Astrocyte (in vitro differentiated cells and primary cell): ENCODE data around the gene DARS1. TPM values are rescaled to one million over a fixed set of nuclear protein-coding genes. Genes with fewer than 3 reads are reported as not detected.

Source experiments
- DNase-seq: peaks from one replicate; pipeline ENCODE4 v3.0.0-alpha.2; 2010; ENCODE audit warnings: low read depth
- FAIRE-seq: peaks from 2 replicates; lab custom pipeline; 2011; peaks lifted over from hg19 to GRCh38; lab: Jason Lieb, UNC
- H2AFZ ChIP-seq: 2 replicates; pipeline ENCODE4 v1.6.0; 2012; ENCODE audit warnings: low read depth, low read length, inconsistent platforms
- H3K27ac ChIP-seq: 2 replicates; pipeline ENCODE4 v1.5.1; 2011; ENCODE audit warnings: low read depth, low read length, inconsistent platforms
- H3K27me3 ChIP-seq: 2 replicates; pipeline ENCODE4 v1.6.0; 2011; ENCODE audit warnings: low read length, inconsistent platforms; ENCODE audit not compliant: insufficient read depth
- H3K36me3 ChIP-seq: 2 replicates; pipeline ENCODE4 v1.5.1; 2011; ENCODE audit warnings: low read length, inconsistent platforms; ENCODE audit not compliant: insufficient read depth
- H3K4me1 ChIP-seq: 2 replicates; pipeline ENCODE4 v1.5.1; 2011; ENCODE audit warnings: low read length, inconsistent platforms; ENCODE audit not compliant: insufficient read depth
- H3K4me2 ChIP-seq: 2 replicates; pipeline ENCODE4 v1.6.0; 2012; ENCODE audit warnings: low read length, inconsistent platforms
- H3K4me3 ChIP-seq: 2 replicates; pipeline ENCODE4 v1.5.1; 2011; ENCODE audit warnings: low read depth, mild to moderate bottlenecking, low read length, inconsistent platforms; ENCODE audit not compliant: insufficient read depth
- H3K79me2 ChIP-seq: 2 replicates; pipeline ENCODE4 v1.6.0; 2012; ENCODE audit warnings: mild to moderate bottlenecking, low read length, inconsistent platforms; ENCODE audit not compliant: insufficient read depth
- H3K9ac ChIP-seq: 2 replicates; pipeline ENCODE4 v1.6.0; 2012; ENCODE audit warnings: mild to moderate bottlenecking, low read length, inconsistent platforms
- H3K9me3 ChIP-seq: 2 replicates; pipeline ENCODE4 v1.5.1; 2012; ENCODE audit warnings: low read depth, mild to moderate bottlenecking, low read length, inconsistent platforms; ENCODE audit not compliant: insufficient read depth
- H4K20me1 ChIP-seq: 2 replicates; pipeline ENCODE4 v1.6.0; 2012; ENCODE audit warnings: low read length, inconsistent platforms; ENCODE audit not compliant: insufficient read depth
- H3K27ac Mint-ChIP-seq: one replicate; pipeline ENCODE4 v1.8.0; 2021; ENCODE audit warnings: mild to moderate bottlenecking, mixed read lengths; ENCODE audit not compliant: unreplicated experiment
- H3K27me3 Mint-ChIP-seq: one replicate; pipeline ENCODE4 v1.8.0; 2021; ENCODE audit warnings: low read depth, mixed read lengths; ENCODE audit not compliant: unreplicated experiment
- H3K36me3 Mint-ChIP-seq: one replicate; pipeline ENCODE4 v1.8.0; 2021; ENCODE audit warnings: low read depth, mixed read lengths; ENCODE audit not compliant: unreplicated experiment
- H3K4me1 Mint-ChIP-seq: one replicate; pipeline ENCODE4 v1.8.0; 2021; ENCODE audit warnings: low read depth, mixed read lengths; ENCODE audit not compliant: unreplicated experiment
- H3K4me3 Mint-ChIP-seq: one replicate; pipeline ENCODE4 v1.8.0; 2021; ENCODE audit warnings: mild to moderate bottlenecking, moderate library complexity, mixed read lengths; ENCODE audit not compliant: unreplicated experiment
- H3K9me3 Mint-ChIP-seq: one replicate; pipeline ENCODE4 v1.8.0; 2021; ENCODE audit warnings: mild to moderate bottlenecking, mixed read lengths; ENCODE audit not compliant: unreplicated experiment
- CTCF ChIP-seq: IDR thresholded peaks from 2 replicates; pipeline ENCODE4 v1.5.1; 2011; ENCODE audit warnings: low read depth, mild to moderate bottlenecking, inconsistent platforms, low read length, moderate library complexity; ENCODE audit not compliant: insufficient read depth
- EZH2 ChIP-seq: IDR thresholded peaks from 2 replicates; pipeline ENCODE4 v1.6.1; 2012; ENCODE audit warnings: mild to moderate bottlenecking, low read length, inconsistent platforms; ENCODE audit not compliant: insufficient read depth
- total RNA-seq: library from RNA; stranded (reverse); gene quantifications from 2 replicates; pipeline ENCODE4 v1.2.1, GENCODE V29; 2021

The DARS1 gene
- total RNA-seq, 1 donor from 2014 or later, result 37.9 TPM

GRCh38 chr2:135936524-135936923, 48.9 kb downstream of the DARS1 start:
- no peaks in the 10 kb centered on the region for H4K20me1 ChIP-seq
- Mint-ChIP-seq H3K36me3 (peaks cover 11% of the 10 kb centered on the region), H3K27ac (no peak overlapping the region), H3K4me3 (no peak overlapping the region), H3K27me3 (no peaks in the 10 kb centered on the region), H3K9me3 (no peaks in the 10 kb centered on the region), H3K4me1 (no peaks in the 10 kb centered on the region)
- FAIRE-seq (no peak), DNase-seq (no peak)
- H3K4me1 ChIP-seq, result no peaks in the 10 kb centered on the region
- TF ChIP-seq CTCF (no peak), EZH2 (no peak)
- no peaks in the 10 kb centered on the region for H3K79me2 ChIP-seq
- no peak overlapping the region for H2AFZ ChIP-seq
- H3K4me3 ChIP-seq, result no peak overlapping the region
- H3K9me3 ChIP-seq, result no peaks in the 10 kb centered on the region
- H3K27me3 ChIP-seq, result no peaks in the 10 kb centered on the region
- H3K27ac ChIP-seq, result no peak overlapping the region
- H3K9ac ChIP-seq, result no peak overlapping the region
- no peak overlapping the region for H3K4me2 ChIP-seq
- H3K36me3 ChIP-seq, result no peaks in the 10 kb centered on the region

- Histone ChIP-seq H3K79me2 (no peaks in the 10 kb centered on the region), H4K20me1 (no peaks in the 10 kb centered on the region), H3K9me3 (no peaks in the 10 kb centered on the region), H3K4me2 (no peak overlapping the region), H3K9ac (no peak overlapping the region), H3K36me3 (no peaks in the 10 kb centered on the region), H3K4me3 (no peak overlapping the region), H3K27me3 (no peaks in the 10 kb centered on the region), H3K27ac (no peak overlapping the region), H2AFZ (no peak overlapping the region), H3K4me1 (no peaks in the 10 kb centered on the region)
- Mint-ChIP-seq H3K4me1 (no peaks in the 10 kb centered on the region), H3K27ac (no peak overlapping the region), H3K27me3 (no peaks in the 10 kb centered on the region), H3K9me3 (no peaks in the 10 kb centered on the region), H3K36me3 (peaks cover 11% of the 10 kb centered on the region), H3K4me3 (no peak overlapping the region)
- no peak for TF ChIP-seq CTCF
- no peak for TF ChIP-seq EZH2
- DNase-seq (no peak), FAIRE-seq (no peak)
Measured at GRCh38 chr2:135935914-135936313, 49.5 kb downstream of the DARS1 start.

GRCh38 chr2:135931776-135932443, 53.5 kb downstream of the DARS1 start:
- Mint-ChIP-seq H3K27ac (no peak overlapping the region), H3K36me3 (peaks cover 4% of the 10 kb centered on the region), H3K9me3 (no peaks in the 10 kb centered on the region), H3K27me3 (no peaks in the 10 kb centered on the region), H3K4me1 (no peaks in the 10 kb centered on the region), H3K4me3 (no peak overlapping the region)
- Histone ChIP-seq H3K4me1 (no peaks in the 10 kb centered on the region), H3K79me2 (no peaks in the 10 kb centered on the region), H4K20me1 (no peaks in the 10 kb centered on the region), H3K9me3 (no peaks in the 10 kb centered on the region), H3K4me3 (no peak overlapping the region), H3K27me3 (no peaks in the 10 kb centered on the region), H3K4me2 (no peak overlapping the region), H3K36me3 (peaks cover 6% of the 10 kb centered on the region), H2AFZ (no peak overlapping the region), H3K27ac (no peak overlapping the region), H3K9ac (no peak overlapping the region)
- TF ChIP-seq EZH2 (no peak), CTCF (no peak)
- FAIRE-seq (no peak), DNase-seq (no peak)
